Esophagus muscularis mucosa (tissue), 4 donors: ENCODE results near the gene CCDC169. TPM values are rescaled to one million over a fixed set of nuclear protein-coding genes. Genes with fewer than 3 reads are reported as not detected.
A peak's percentile ranks its signal among the peaks of the same experiment; 100 is the strongest.

Source experiments
- DNase-seq: peaks from one replicate; pipeline ENCODE4 v3.0.0-alpha.2; 2017; ENCODE audit errors: extremely low spot score
- H3K27ac ChIP-seq, 4 donors: fragments of 200-600 bp; sonication (generic); replicated peaks in 1 of 4; 1 replicate in 3 of 4; 2 replicates in 1 of 4; pipeline ENCODE4 v1.5.1; 2016 to 2019; ENCODE audit warnings: mild to moderate bottlenecking in 1 of 4
- H3K27me3 ChIP-seq, 4 donors: fragments of 200-600 bp; sonication (generic); one replicate each; pipeline versions ENCODE4 v1.5.1 to v1.6.0; 2016 to 2019
- H3K36me3 ChIP-seq, 4 donors: fragments of 200-600 bp; sonication (generic); one replicate each; pipeline ENCODE4 v1.5.1; 2016 to 2019
- H3K4me1 ChIP-seq, 4 donors: fragments of 200-600 bp; sonication (generic); one replicate each; pipeline ENCODE4 v1.5.1; 2016 to 2019
- H3K4me3 ChIP-seq, 4 donors: fragments of 200-600 bp; sonication (generic); 1 replicate in 2 of 4; 2 replicates in 2 of 4; pipeline ENCODE4 v1.5.1; 2016 to 2019; ENCODE audit warnings: mild to moderate bottlenecking in 4 of 4, moderate library complexity in 1 of 4
- H3K9me3 ChIP-seq, 4 donors: fragments of 200-600 bp; sonication (generic); 1 replicate in 3 of 4; 2 replicates in 1 of 4; pipeline ENCODE4 v1.5.1; 2016 to 2019
- CTCF ChIP-seq, 3 experiments: fragments of 200-600 bp in 2 of 3; fragments of 450-650 bp in 1 of 3; sonication (generic) in 2 of 3; IDR thresholded peaks; one replicate each; pipeline ENCODE4 v1.5.1; 2017 to 2019; ENCODE audit warnings: antibody characterized with exemption in 3 of 3, mild to moderate bottlenecking in 2 of 3, moderate library complexity in 1 of 3
- EP300 ChIP-seq: sonication (generic); formaldehyde crosslinking; IDR thresholded peaks from one replicate; pipeline ENCODE4 v1.6.1; 2017; ENCODE audit warnings: antibody characterized with exemption
- POLR2A ChIP-seq: fragments of 450-650 bp; IDR thresholded peaks from one replicate; pipeline ENCODE4 v1.6.1; 2017; ENCODE audit warnings: antibody characterized with exemption, moderate library complexity, mild to moderate bottlenecking, low read depth
- POLR2AphosphoS5 ChIP-seq, 2 donors: sonication (generic); formaldehyde crosslinking; IDR thresholded peaks; one replicate each; pipeline ENCODE4 v1.6.1; 2017; ENCODE audit warnings: antibody characterized with exemption in 2 of 2
- WGBS: methylation state at CpG from one replicate; pipeline ENCODE4 v1.1.5; 2018; 5-methylcytosine and 5-hydroxymethylcytosine counted together
- intact Hi-C: fragments of 100-400 bp; cut with DNase I; formaldehyde crosslinking; loops from one replicate; pipeline ENCODE4 v1.15.1; 2023
- total RNA-seq, 4 donors: library from RNA; depleted of rRNA; stranded (reverse); fragments of >200 nt; gene quantifications; one replicate each; pipeline versions ENCODE4 v1.1.0 to v1.2.1, GENCODE V29; 2016

CCDC169 gene
- total RNA-seq, 4 donors from 2014 or later, result 0.42 to 1.6 (median 0.84) TPM

GRCh38 chr13:36344173-36344572 lies 46.6 kb upstream of the CCDC169 start:
- H3K27me3 ChIP-seq, result no peaks in the 10 kb centered on the region
- TF ChIP-seq POLR2A (no peak), POLR2AphosphoS5 (IDR thresholded peaks at IDR 0.05) (peak in 1 of 2 donors; percentile 20), CTCF (IDR thresholded peaks at IDR 0.05) (no peak), EP300 (no peak)
- no peaks in the 10 kb centered on the region for H3K36me3 ChIP-seq
- intact Hi-C loops, result loop anchor here (5.0 to 10.0 kb wide), 2 partner anchors 62 to 391 kb away; no protein-coding TSS in a partner anchor
- peaks cover 10 to 65% (median 46%) of the 10 kb centered on the region in 4 donors for H3K4me1 ChIP-seq
- H3K9me3 ChIP-seq, result no peaks in the 10 kb centered on the region
- peak overlapping the region; percentile 98 to 99 (median 99) for H3K27ac ChIP-seq
- no peak for DNase-seq
- peak overlapping the region; percentile 79 to 88 (median 86) for H3K4me3 ChIP-seq
- WGBS, result 59% methylated on average over 6 of the region's 6 CpGs

- WGBS, result 86% methylated on average over 3 of the region's 3 CpGs
- no peak for DNase-seq
- H3K27ac ChIP-seq, result peak overlapping the region in 3 of 4 donors; percentile 98 to 99 (median 99)
- TF ChIP-seq EP300 (no peak), POLR2A (no peak), POLR2AphosphoS5 (IDR thresholded peaks at IDR 0.05) (no peak), CTCF (IDR thresholded peaks at IDR 0.05) (no peak)
- intact Hi-C loops, result loop anchor here (5.0 to 10.0 kb wide), 2 partner anchors 61 to 391 kb away; no protein-coding TSS in a partner anchor
- H3K27me3 ChIP-seq, result no peaks in the 10 kb centered on the region
- H3K4me1 ChIP-seq, result peaks cover 10 to 69% (median 48%) of the 10 kb centered on the region in 4 donors
- peak overlapping the region in 3 of 4 donors; percentile 85 to 88 (median 87) for H3K4me3 ChIP-seq
- no peaks in the 10 kb centered on the region for H3K9me3 ChIP-seq
- no peaks in the 10 kb centered on the region for H3K36me3 ChIP-seq
These were observed 46.2 kb upstream of the CCDC169 start for GRCh38 chr13:36343766-36344165.

- intact Hi-C loops, result loop anchor here (5.0 to 10.0 kb wide), 2 partner anchors 60 to 392 kb away; no protein-coding TSS in a partner anchor
- WGBS, result 91% methylated on average over 2 of the region's 2 CpGs
These were observed 45.1 kb upstream of the CCDC169 start for GRCh38 chr13:36342715-36343114.

GRCh38 chr13:36341718-36342117 lies 44.1 kb upstream of the CCDC169 start:
- TF ChIP-seq POLR2AphosphoS5 (IDR thresholded peaks at IDR 0.05), result no peak
- no peak for TF ChIP-seq CTCF (IDR thresholded peaks at IDR 0.05)
- no peak for DNase-seq
- 71% methylated on average over 1 of the region's 1 CpG for WGBS
- Histone ChIP-seq H3K27ac (no peak overlapping the region), H3K9me3 (no peaks in the 10 kb centered on the region), H3K4me1 (peaks cover 10 to 72% (median 54%) of the 10 kb centered on the region in 4 donors), H3K27me3 (no peaks in the 10 kb centered on the region), H3K36me3 (no peaks in the 10 kb centered on the region), H3K4me3 (no peak overlapping the region)
- intact Hi-C loops, result loop anchor here (5.0 to 10.0 kb wide), 2 partner anchors 59 to 393 kb away; no protein-coding TSS in a partner anchor

More at GRCh38 chr13:36342715-36343114, 45.1 kb upstream of the CCDC169 start:
- TF ChIP-seq EP300 (no peak), POLR2A (no peak)
- Histone ChIP-seq H3K36me3 (no peaks in the 10 kb centered on the region), H3K4me1 (peaks cover 10 to 71% (median 58%) of the 10 kb centered on the region in 4 donors), H3K27me3 (no peaks in the 10 kb centered on the region), H3K9me3 (no peaks in the 10 kb centered on the region), H3K27ac (no peak overlapping the region), H3K4me3 (no peak overlapping the region)
- DNase-seq, result no peak

- H3K4me1 ChIP-seq, result peaks cover 10 to 85% (median 68%) of the 10 kb centered on the region in 4 donors
- peaks cover 0 to 6% (median 3%) of the 10 kb centered on the region in 4 donors for H3K36me3 ChIP-seq
- H3K27ac ChIP-seq, result no peak overlapping the region
- 93% methylated on average over 4 of the region's 4 CpGs for WGBS
- DNase-seq, result no peak
- H3K9me3 ChIP-seq, result no peaks in the 10 kb centered on the region
- no peak for TF ChIP-seq CTCF (IDR thresholded peaks at IDR 0.05)
- no peak for TF ChIP-seq EP300
- no peak for TF ChIP-seq POLR2A
- no peak for TF ChIP-seq POLR2AphosphoS5 (IDR thresholded peaks at IDR 0.05)
- intact Hi-C loops, result loop anchor here (5.0 to 10.0 kb wide), 2 partner anchors 57 to 395 kb away; no protein-coding TSS in a partner anchor
- H3K27me3 ChIP-seq, result no peaks in the 10 kb centered on the region
- no peak overlapping the region for H3K4me3 ChIP-seq
These were observed 42.1 kb upstream of the CCDC169 start for GRCh38 chr13:36339600-36340155.
